NCI-H2081 treated with DMSO at 0.1 percent for 48 hours (cell line): ENCODE results near the gene KRTAP5-6.
"Not testable (repeated sequence)": the region's sequence is repeated elsewhere in the genome, so short reads cannot be mapped to it uniquely, and the experiment has no call there.

Experiments
- DNase-seq: peaks from one replicate; lab custom pipeline; 2025; lab: John Stamatoyannopoulos, UW

The KRTAP5-6 gene

DNA sequence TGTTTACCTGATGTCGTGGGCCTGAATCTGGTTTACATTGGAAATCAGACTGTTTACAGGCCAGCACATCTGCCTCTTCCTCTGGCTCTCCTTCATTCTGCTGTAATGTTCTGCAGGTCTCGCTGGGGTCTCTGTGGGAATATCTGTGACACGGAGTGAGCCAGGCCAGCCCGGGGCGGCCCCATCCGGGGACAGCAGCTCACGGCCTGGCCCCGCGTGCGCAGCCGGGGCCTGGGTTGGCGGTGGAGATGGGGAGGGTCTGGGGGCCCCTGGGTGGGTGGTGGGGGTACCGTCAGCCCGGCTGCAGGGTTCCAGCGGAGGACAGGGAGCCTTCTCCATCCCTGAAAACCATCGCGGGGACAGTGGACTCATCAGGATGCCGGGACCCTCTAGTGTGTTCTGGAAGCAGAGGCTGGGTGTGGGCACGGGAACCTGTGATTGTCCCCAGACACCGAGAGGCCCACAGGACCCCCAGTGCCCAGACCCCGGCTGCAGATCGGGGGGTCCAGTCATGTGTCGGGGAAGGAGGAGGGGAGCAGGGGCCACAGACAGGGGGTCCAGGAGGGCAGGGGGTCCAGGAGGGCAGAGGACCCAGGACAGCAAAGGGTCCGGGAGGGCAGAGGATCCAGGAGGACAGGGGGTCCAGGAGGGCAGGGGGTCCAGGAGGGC is 13.0 kb upstream of the KRTAP5-6 start:
- DNase-seq = not testable (repeated sequence)

DNA sequence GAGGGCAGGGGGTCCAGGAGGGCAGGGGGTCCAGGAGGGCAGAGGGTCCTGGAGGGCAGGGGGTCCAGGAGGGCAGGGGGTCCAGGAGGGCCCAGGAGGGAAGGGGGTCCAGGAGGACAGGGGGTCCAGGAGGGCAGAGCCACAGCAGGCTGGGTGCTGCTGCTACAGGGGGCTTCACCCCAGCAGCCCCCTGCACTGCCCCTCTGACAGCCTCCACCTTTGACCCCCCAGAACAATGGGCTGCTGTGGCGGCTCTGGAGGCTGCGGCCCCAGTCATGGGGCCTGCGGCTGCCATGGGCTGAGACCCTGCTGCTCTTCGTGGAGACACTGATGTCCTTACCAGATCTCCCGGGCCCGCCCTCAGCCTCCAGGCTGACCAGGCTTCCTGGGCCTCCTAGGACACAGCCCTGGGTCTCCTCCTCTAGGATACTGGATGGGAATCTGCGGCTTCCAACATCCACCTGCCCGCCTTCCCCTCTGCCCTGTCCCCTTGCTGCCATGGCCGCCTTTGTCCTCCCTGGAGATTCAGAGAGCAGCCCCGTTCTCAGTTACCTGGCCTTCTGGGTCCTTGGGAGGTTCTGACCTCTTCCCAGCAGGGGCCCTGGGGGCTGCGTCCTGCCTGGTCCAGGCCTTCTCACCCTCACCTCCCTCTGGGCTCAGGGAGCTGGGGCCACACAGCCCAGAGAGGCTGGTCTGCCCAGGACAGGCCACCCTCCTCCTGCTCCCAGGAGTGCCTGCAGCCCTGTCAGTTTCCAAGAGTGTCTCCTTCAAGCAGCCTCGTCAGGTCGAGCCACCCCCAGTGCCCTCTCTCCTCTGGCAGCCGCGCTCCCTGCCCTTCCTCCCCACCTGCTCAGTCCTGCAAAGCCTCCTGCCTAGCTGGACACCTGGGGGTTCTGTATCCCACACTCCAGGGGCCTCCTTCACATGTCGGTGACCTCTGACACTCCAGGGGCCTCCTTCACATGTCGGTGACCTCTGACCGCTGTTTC is 11.8 kb upstream of the KRTAP5-6 start:
- not testable (repeated sequence) for DNase-seq

DNA sequence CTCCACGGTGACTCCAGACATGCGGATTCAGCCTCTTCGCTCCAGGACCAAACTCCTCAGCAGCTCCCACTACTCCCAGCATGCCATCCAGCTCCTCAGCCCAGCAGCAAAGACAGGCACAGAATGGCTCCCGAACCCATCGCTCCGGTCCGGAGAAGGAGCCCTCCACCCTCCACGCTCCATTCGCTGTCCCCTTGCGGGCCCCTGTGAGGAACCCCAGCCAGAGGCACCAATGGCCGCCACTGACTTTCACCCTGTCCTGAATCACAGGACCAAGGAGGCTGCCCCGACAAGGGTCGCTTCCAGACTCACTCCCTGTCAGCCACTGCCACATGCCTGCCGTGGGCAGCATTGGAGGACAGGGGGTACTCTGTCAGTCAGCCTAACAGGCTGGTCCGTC is 10.8 kb upstream of the KRTAP5-6 start:
- DNase-seq = not testable (repeated sequence)

DNA sequence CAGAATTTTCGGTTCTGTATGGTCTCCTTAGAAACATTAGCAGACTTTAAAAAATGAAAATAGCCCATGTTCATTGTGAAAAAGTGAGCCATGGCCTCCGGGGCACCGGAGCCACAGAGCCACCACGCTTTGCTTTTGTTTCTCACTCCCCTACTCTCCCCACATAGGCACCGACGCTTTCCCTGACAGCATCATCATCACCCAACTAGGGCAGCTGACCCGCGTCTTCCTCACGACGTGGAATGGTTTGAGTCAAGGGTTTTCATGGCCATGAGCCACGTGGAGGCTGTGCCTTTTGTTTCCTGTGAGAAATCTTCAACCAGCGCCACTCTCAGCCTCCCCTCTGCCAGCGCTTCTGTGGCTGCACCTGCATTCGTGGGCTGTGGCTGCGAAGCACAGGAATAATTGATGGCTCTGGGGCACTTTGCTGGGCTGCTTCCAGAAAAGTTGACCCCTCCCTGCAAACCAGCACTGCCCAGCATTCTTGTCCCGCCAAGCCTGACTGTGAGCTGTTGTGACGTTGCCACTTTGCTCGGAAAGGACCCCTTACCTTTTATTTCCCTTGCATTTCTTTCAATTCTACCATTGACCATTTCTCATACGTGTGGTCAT is 8.6 kb upstream of the KRTAP5-6 start:
- not testable (repeated sequence) for DNase-seq

DNA sequence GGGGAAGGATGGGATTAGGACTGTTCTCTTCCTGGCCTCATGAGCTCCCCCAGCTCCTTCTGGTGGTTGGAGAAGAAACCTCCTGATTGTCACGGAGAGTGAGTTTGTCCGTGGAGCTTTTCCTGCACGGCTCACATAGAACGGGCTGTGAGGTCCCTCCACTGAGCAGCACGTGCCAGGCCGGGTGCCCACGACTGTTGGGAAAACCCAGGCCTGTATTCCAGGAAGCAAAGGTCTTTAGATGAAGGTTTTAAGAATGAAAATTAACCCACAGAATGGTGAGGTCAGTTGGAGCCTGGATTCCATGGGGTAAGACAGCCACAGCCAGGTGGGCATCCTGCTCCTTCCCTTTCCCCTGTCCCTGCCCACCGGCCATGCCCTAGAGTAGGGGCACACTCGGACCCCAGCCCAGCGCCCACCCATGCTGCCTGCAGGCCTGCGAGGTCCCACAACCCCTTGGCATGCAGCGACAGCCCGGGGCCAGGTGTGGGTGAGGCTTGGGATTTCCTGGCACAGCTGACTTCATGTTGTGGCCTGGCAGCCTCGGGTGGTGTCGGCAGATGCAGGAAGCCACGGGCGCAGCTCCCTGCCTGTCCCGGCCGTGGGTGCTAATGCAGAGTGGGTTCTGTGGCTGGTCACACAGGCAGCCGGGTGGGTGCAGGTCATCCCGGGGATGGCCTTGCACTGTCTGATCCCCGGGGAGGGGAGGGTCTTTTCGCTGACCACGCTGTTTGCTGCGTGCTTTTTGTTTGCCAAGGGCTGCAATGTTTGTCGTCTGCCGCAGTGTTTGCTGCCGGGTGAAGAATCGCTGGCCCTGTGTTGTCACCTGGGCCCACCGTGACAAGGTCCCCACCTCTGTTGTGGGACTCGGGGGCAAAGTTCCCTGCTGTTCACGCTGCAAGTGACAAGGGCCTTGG is 7.5 kb upstream of the KRTAP5-6 start:
- not testable (repeated sequence) for DNase-seq

DNA sequence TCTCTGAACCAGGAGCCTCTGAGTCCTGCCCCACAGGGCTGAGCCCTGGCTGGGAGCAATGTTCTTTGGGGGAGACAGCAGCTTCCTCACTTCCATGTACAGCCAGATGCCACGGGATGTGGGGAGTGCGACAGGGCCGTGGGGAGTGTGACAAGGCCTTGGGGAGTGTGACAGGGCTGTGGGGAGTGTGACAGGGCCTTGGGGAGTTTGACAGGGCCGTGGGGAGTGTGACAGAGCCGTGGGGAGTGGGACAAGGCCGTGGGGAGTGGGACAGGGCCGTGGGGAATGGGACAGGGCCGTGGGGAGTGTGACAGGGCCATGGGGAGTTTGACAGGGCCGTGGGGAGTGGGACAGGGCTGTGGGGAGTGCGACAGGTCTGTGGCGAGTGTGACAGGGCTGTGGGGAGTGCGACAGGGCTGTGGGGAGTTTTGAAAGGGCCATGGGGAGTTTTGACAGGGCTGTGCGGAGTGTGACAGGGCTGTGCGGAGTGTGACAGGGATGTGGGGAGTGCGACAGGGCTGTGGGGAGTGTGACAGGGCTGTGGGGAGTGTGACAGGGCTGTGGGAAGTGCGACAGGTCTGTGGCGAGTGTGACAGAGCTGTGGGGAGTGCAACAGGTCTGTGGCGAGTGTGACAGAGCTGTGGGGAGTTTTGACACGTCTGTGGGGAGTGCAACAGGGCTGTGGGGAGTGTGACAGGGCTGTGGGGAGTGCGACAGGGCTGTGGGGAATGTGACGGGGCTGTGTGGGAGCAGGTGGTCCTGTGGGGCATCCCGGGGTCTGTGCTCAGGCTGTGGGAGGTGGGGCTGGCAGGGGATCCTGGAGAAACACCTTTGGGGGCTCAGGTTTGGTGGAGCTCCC is 6.6 kb upstream of the KRTAP5-6 start:
- no peak for DNase-seq

DNA sequence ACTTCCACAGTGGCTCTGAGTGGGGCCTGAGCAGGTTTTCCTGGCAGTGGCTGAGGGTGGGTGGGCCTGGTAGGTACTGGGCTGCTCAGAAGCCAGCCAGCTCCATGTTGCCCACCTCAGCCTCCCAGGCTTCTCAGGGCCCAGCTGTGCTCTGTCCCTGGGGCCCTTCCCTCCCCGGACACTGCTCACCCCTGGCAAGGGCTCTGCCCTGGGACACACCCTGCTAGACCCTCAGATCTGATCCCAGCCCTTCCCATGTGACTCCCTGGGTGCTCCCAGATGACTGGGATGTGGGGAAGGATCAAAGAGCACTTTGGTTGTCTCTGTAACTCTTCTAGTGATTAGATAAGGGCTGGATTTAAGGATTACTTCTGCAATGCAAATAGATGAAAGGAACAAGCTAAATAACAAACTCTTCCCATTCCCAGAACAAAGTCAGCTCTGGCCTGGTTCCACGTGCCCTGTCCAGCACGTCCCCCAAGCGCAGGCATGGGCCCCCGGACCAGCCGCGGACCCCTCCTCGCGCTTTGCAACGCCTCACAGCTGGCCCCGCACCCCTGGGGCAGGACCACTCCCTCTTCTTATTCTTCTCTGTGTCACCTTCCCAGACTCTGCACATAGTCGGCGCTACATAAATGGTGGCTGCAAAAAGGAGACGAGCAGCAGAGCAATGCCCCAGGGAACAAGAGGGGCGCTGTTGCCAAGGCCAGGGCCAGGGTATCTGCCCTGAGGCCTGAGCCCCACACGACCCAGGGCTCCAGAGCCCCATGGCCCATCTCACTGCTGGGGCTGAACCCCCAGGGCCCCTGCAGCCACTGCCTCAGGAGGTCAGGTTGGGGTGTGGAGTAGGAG is 5.7 kb upstream of the KRTAP5-6 start:
- DNase-seq = no peak

DNA sequence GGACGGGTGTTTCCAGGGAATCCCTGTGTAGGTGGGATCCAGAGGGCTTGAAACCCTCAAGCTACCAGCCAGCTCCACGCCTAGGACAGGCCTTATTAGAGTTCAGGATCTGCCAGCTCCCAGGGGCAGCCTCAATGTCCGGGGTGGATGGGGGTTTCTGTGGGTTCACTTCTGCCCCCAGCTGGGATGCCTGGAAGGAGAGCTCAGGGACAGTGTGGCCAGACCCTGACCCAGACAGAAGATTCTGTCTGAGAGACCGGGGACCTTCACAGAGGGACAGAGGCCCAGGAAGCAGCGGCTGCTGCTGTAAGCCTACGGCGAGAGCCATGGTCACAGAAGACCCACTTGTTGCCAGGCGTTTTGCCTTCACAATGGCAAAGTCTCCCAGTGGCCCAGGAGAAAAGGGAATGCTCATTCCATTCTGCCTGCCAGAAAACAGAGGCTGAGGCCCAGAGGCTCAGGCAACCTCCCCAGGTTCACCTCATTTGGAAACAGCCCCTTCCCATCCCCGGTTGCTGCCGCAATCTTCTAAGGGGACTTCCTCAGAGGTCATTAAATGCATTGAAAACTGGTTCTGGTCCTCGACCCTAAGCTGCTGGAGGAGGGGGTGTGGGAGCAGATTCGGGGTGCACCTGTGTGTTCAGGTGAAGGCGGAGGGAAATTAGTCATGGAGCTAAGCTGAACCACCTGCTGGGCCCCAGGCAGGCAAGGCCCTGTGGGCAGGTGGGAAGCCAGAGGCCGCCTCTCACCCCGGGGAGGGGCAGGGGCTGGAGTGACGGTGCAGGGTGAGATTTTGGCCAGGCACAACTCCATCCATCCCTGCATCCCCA is 4.9 kb upstream of the KRTAP5-6 start:
- DNase-seq = no peak

DNA sequence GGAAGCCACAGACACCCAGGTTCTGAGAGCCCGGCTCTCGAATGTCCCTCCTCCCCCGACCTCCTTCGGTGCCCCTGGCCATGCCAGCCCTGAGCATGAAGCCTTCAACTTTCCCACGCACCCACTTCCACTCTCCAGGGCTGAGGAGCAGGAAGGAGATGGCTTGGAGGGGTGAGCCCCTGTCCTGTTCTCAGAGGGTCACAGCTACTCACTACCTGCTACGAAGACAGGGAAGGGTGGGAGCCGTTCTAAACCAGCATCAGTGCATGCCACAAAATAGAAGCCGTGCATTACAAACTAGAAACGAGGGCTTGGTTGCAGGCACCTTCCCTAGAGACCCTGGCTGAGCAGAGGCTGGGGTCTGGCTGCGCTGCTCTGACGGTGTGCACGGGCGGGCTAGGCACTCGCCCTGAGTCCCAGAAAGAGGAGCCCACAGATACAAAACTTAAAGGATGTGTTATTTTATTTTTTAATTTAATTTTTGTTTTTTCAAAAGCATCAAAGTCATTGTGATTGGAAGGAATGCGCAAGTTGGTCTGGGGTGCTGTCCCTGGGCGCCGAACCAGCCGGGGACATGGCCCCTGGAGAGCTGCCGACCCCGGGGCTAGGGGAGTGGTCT is 4.2 kb upstream of the KRTAP5-6 start:
- no peak for DNase-seq

DNA sequence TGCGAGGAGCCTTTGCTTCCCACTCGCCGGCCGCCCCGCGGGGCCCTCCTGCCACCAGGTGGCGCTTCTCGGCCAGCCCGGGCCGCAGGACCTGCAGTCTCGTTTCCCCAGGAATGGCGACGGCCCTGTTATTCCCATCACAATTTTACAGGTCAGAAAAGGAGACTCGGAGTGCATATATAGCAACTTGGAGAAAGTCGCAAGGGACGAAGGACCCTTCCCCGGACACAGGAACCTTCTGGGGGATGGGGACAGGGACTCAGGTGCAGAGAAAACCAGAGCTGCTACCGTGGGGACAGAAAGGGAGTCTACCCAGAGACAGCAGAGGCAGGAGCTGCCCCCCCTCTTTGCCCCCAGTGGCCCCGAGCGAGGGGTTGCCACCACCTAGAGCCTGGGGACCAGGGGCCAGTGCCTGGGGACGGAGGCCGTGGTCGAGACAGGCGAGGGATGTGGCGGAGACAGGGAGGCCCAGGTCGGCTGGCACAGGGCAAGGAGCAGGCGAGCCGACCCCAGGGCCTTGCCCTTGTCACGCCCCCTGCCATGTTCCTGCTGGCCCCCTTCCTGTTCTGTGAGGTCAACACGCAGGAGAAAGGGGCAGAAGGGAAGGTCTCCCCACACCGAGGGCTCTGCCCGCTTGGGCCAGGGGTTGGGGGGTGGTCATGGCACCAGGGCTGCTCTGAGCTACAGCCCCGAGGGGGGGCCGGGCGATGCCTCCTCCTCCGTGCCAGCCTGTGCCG is 3.5 kb upstream of the KRTAP5-6 start:
- peak; percentile 1 for DNase-seq

DNA sequence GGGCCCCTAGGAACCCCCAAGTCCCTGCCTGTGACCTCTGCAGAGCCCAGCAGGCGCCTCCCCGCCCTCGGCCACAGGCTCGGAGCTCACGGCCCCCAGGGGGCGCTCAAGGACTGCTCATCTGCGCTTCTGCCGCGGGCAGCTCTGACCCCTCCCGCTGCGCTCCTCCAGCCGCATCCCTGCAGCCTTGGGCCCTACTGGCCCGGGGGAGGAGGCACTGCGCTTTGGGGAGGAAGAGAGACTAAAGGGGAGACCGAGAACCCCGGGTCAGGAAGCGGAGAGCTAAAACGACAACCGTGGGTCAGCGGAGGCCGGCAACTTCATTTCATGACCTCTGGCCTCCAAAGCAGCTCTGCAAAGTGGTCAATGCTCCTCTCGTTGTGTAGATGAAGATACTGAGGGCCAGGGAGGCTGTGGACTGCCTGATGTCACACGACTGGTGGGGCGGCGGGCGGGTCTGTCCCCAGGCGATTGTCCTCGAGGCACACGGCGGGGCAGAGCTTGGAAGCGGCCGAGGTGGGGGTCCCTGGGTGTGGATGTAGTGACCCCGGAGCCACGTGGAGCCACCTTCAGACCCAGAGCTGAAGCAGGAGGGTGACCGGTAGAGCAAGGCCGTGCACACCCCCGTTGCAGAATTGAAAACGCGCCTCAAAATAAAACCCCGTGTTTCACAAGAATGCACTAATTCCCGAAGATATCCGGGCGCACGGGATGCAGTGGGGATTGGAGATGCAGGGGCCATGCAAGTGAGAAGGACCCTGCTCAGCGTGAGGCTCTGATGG is 2.7 kb upstream of the KRTAP5-6 start:
- peak; percentile 0 for DNase-seq

DNA sequence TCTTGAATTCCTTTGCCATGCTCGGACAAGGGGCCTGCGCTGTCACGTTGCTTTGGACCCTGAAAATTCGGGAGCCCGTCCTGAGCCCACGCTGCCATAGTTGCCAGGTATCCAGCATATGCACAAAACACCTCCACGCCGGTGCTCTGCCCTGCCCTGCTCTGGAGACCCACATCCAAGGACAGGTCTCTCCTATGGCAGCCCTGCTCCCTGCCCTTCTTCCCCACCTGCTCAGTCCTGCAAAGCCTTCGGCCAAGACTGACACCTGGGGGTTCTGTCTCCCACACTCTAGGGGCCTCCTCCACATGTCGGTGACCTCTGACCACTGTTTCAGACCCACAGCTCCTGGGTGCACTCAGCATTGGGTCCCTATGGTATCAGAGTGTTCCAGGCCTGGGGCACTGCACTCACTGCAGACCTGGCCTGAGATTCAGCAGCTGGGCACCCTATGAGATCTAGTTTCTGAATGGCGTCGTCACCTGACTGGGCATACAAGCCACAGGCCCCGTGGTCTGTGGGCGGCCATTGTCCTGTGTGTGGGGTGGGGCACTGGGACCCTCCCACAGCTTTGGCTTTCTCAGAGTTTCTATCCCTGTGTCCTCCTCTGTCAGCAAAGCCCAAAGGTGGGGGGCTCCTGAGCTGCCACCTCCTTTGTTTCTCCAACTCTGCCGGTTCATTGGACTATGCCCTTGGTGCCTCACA is 2.0 kb upstream of the KRTAP5-6 start:
- DNase-seq = no peak

DNA sequence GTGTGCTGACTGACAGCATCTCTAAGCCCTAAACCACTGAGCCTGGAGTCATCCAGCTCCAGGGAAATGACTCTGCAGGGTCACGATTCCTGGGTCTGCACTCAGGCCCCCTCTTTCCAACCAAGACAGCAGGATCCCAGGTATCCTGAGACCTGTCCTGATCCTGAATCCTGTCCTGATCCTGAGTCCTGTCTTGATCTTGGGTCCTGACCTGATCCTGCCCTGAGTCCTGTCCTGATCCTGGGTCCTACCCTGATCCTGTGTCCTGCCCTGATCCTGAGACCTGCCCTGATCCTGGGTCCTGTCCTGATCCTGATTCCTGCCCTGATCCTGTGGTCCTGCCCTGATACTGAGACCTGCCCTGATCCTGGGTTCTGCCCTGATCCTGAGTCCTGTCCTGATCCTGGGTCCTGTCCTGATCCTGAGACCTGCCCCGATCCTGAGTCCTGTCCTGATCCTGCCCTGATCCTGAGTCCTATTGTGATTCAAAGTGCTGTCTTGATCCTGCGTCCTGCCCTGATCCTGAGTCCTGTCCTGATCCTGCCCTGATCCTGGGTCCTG is 1.4 kb upstream of the KRTAP5-6 start:
- no peak for DNase-seq

DNA sequence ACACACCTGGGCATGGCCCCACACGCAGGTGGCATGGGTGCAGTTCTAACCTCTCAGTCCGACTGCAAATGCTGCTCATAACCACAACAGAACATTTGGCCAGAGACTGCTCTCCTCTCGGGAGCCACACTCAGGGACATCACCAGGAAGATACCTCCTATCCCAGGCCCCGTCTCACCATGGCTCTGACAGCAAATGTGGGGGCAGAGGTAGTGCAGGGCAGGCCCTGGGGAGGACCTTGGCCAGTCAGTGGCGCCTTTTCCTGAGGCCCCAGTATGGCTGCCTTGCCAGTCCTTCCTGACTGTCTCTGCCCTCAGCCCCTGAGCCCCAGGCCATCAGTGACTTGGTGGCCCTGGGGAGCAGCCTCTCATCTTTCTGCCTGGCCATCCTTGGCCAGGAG is 2.8 kb downstream of the KRTAP5-6 start:
- DNase-seq = no peak

DNA sequence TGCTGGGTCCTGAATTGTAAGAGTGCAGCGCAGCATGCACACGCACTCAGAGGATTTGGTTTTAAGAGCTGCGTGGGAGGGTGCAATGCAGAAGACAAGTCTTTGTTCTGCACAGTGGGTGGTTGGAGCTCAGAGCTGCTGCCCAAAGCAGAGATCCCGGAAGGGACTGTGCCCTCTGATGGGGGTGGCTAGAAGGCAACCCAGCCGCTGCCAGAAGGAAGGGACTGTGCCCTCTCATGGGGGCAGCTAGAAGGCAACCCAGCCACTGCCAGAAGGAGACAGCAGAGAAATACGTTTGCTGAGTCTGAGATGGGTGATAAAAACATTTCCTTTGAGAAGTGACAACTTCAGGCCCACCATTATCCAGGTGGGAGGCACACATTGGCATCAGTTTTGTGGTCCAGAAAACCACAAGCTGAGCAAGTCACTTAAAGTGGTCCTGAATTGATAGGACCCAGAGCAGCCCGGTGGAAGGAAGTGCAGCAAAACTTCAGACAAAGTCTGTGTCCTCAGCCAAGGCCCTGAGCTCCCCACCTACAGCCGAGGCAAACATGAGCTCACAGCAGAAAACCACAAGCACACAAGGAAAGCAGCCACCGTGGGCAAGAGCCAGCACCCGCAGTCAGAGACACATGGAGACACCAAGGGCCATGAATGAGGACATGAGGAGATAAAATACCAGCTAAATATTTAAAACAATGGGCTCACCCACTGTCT is 4.3 kb downstream of the KRTAP5-6 start:
- DNase-seq = no peak
